ENCODE data around the gene CWF19L1. TPM values are rescaled to one million over a fixed set of nuclear protein-coding genes. Genes with fewer than 3 reads are reported as not detected.
A peak's percentile ranks its signal among the peaks of the same experiment; 100 is the strongest.

CWF19L1 gene
- total RNA-seq, 4 donors from 2014 or later = 6.7 to 22.1 (median 19.4) TPM

GRCh38 chr10:100186253-100187212, 80.9 kb downstream of the CWF19L1 start:
- H3K27ac ChIP-seq = peak overlapping the region; percentile 92 to 97 (median 95)
- peak overlapping the region; percentile 87 to 98 (median 92) for H3K4me3 ChIP-seq
- no peak for TF ChIP-seq POLR2A (IDR thresholded peaks at IDR 0.05)
- TF ChIP-seq CTCF (IDR thresholded peaks at IDR 0.05) = no peak
- no peaks in the 10 kb centered on the region for H3K27me3 ChIP-seq
- no peaks in the 10 kb centered on the region for H3K9me3 ChIP-seq
- intact Hi-C loops (cut with DNase I) = no loop called here
- WGBS, 2 donors = 32 to 35% methylated on average over 22 to 28 of the region's 28 CpGs
- peaks cover 0 to 51% (median 6%) of the 10 kb centered on the region in 3 donors for H3K36me3 ChIP-seq
- DNase-seq = no peak
- peaks cover 21 to 50% (median 21%) of the 10 kb centered on the region in 3 donors for H3K4me1 ChIP-seq

DNA sequence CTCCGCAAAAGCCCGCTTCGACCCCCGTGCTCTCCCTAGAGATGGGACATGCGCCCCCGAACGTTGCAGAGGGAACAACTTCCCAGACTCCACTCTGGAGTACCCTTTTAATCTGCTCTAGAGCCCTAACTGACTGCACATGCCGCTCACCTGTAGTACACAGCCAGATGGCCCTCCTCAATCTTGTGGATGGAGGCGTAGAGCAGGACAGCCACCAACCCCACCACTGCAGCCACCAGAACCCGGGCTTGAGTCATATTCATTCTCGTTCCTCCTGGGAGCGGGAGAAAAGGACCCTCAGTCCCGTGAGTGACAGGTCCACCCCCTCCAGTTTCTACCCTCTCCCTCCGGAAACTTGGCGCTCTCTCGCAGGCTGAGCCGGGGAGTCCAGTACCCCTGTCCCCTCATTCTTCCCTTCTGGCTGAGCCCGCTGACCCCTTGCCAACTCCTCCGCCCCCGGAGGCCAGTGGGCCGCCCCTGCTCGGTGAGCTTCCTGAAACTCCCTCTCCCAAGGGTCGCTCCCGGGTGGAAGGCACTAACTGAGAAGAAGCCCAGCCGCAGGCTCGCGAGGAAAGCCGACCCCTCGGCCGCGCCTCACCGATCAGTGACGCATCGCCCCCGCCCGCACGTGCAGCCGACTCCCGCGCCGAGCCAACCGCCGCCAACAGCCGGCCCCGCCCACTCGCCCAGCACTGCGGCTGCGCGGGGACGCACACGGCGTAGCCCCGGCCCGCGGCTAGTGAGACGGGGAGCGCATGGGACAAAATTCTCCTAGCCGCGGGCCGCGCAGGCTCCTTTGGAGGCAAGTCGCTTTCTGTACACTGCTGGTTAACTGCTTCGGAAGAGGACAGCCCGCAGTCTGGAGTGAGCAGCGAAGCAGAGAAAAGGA, 81.8 kb downstream of the CWF19L1 start, which contains the start of gene ERLIN1:
TSS of gene ERLIN1 (minus strand) at position 666 of the 889 bp plus-strand sequence. CDS start at position 263, 403 bp downstream.
- H3K27ac ChIP-seq = peak within 1 kb of the TSS; percentile 92 to 97 (median 95)
- no peaks in the 10 kb centered on the region for H3K9me3 ChIP-seq
- peaks cover 21 to 51% (median 21%) of the 10 kb centered on the region in 3 donors for H3K4me1 ChIP-seq
- H3K36me3 ChIP-seq = peaks cover 0 to 49% (median 6%) of the 10 kb centered on the region in 3 donors
- peak within 1 kb of the TSS; percentile 87 to 98 (median 92) for H3K4me3 ChIP-seq
- WGBS, 2 donors = 0 to 1% methylated on average over 16 to 24 of the region's 65 CpGs
- no peaks in the 10 kb centered on the region for H3K27me3 ChIP-seq
- peak; percentile 63 for DNase-seq
- TF ChIP-seq POLR2A (IDR thresholded peaks at IDR 0.05) (peak in 3 of 4 donors; percentile 62 to 76 (median 70)), CTCF (IDR thresholded peaks at IDR 0.05) (peak in 2 of 6 experiments; percentile 14 to 20)
- intact Hi-C loops (cut with DNase I) = no loop called here

DNA sequence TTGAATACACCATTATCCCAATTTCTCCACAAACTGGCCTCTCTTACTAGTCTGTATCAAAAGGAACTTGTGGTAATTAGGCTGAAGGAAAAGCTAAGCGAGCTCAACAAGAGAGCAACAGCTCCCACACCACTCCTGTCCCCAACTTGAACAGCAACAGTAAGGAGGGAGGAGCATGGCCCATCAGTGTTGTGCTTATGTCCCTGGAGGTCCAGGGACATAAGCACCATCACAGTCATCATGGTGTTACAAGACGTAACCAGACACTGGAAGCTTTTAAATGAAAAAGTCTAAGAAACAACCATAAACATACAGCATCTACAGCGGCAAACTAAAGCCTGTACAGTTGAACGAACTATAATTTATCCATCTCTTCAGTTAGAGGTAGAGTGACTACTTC, 82.6 kb downstream of the CWF19L1 start:
- intact Hi-C loops (cut with DNase I) = no loop called here
- Histone ChIP-seq H3K4me1 (peaks cover 21 to 58% (median 21%) of the 10 kb centered on the region in 3 donors), H3K36me3 (peaks cover 0 to 49% (median 2%) of the 10 kb centered on the region in 3 donors), H3K27ac (peak overlapping the region; percentile 92 to 97 (median 95)), H3K4me3 (peak overlapping the region; percentile 87 to 98 (median 92)), H3K9me3 (no peaks in the 10 kb centered on the region), H3K27me3 (no peaks in the 10 kb centered on the region)
- 0 to 1% methylated on average over 4 of the region's 4 CpGs for WGBS, 2 donors
- TF ChIP-seq POLR2A (IDR thresholded peaks at IDR 0.05) (no peak), CTCF (IDR thresholded peaks at IDR 0.05) (no peak)
- no peak for DNase-seq

DNA sequence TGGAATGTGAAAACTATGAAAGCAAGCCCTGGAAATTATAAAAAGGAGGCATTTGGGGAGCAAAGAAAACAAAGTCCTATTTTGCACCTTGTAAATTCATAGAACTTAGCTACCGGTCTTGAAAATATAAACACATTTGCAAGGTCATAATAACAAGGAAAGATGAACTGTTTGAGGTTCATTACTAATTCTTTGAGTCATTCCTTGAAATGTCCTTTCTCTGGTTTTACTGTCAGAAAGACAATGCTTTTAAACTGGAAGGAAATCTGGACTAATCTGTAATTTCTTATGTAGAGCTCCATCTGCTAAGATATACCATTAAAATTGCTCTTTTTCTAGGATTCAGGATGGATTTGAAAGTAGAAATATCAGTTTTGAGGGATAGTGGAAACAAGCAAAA, 83.0 kb downstream of the CWF19L1 start:
- intact Hi-C loops (cut with DNase I) = no loop called here
- Histone ChIP-seq H3K36me3 (peaks cover 0 to 49% (median 0%) of the 10 kb centered on the region in 3 donors), H3K4me3 (peak overlapping the region; percentile 87 to 98 (median 92)), H3K27ac (peak overlapping the region; percentile 92 to 97 (median 95)), H3K27me3 (no peaks in the 10 kb centered on the region), H3K9me3 (no peaks in the 10 kb centered on the region), H3K4me1 (peaks cover 21 to 63% (median 21%) of the 10 kb centered on the region in 3 donors)
- no peak for TF ChIP-seq POLR2A (IDR thresholded peaks at IDR 0.05)
- no peak for TF ChIP-seq CTCF (IDR thresholded peaks at IDR 0.05)
- 21 to 25% methylated on average over 1 of the region's 1 CpG for WGBS, 2 donors
- DNase-seq = no peak

Measured in esophagus squamous epithelium (tissue), 5 donors.